Measurements from ENCODE around the gene RABGAP1. TPM values are rescaled to one million over a fixed set of nuclear protein-coding genes. Genes with fewer than 3 reads are reported as not detected.

Gene RABGAP1
- total RNA-seq, 2 experiments from 2014 or later: 16.8 to 46.6 TPM

DNA sequence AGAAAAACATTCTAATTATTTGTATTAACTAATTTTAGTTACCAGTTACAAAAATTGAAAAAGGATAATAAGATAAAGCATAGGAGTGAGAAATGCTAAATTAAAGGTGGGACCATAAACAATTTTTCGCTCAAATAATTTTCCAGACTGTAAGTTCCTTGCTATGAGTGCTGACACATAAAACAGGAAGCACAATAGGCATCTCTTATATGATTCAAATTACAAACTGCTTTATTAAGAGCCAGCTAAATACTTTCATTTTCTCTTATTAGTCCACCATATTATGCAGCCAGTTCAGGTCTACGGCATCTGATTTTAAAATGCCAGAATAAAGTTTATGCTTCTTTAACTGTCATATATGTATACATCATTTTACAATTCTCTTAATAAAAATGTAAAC, 40.0 kb upstream of the RABGAP1 start:
- POLR2A ChIA-PET: interaction anchor here (0.6 to 4.1 kb wide), 7 partner anchors 9 to 366 kb away, joined by 3 to 29 read pairs (median 3); partner anchors contain the start of gene ZBTB6
- BruUV-seq (replicated peaks): TSS peak; percentile 3
- TF ChIP-seq CTCF (conservative IDR thresholded peaks at IDR 0.05; ENCODE audit: low read length) (no peak), EZH2phosphoT487 (IDR thresholded peaks at IDR 0.05; ENCODE audit: borderline replicate concordance, low read depth, low read length) (no peak)
- H3K4me1 ChIP-seq (ENCODE audit: insufficient read depth, low read length, poor library complexity, severe bottlenecking): peaks cover 65% of the 10 kb centered on the region
- peak overlapping the region; percentile 62 for H3K27ac ChIP-seq (ENCODE audit: low read depth, low read length, poor library complexity, severe bottlenecking)
- peaks cover 16% of the 10 kb centered on the region; the same call in 1 of the 2 replicates for H4K20me1 ChIP-seq (ENCODE audit: insufficient read depth, low read length)
- no peaks in the 10 kb centered on the region for H3K9me3 ChIP-seq (ENCODE audit: low read length)
- intact Hi-C loops (cut with micrococcal nuclease; ENCODE audit: unreplicated experiment): loop anchor here (5.0 to 10.0 kb wide), 2 partner anchors 277 to 444 kb away; no protein-coding TSS in a partner anchor
- H2AFZ ChIP-seq (ENCODE audit: low read length): no peak overlapping the region
- peaks cover 90% of the 10 kb centered on the region for H3K79me2 ChIP-seq (ENCODE audit: insufficient read depth, low read depth, low read length)
- no peaks in the 10 kb centered on the region for H3K9me2 ChIP-seq (ENCODE audit: insufficient read depth, low read length)
- CTCF ChIA-PET (ENCODE audit: unreplicated experiment): no interaction called here
- DNase-seq (ENCODE audit: low spot score): peak; percentile 34
- H3K4me2 ChIP-seq (ENCODE audit: low read length): peak overlapping the region; percentile 92
- H3K4me3 ChIP-seq (ENCODE audit: low read depth, low read length, poor library complexity, severe bottlenecking): peak overlapping the region; percentile 67
- peaks cover 29% of the 10 kb centered on the region for H3K36me3 ChIP-seq (ENCODE audit: insufficient read depth, low read length)

- Histone ChIP-seq H3K9me3 (ENCODE audit: low read length) (no peaks in the 10 kb centered on the region), H3K27ac (ENCODE audit: low read depth, low read length, poor library complexity, severe bottlenecking) (peak overlapping the region; percentile 75), H3K4me1 (ENCODE audit: insufficient read depth, low read length, poor library complexity, severe bottlenecking) (peaks cover 41% of the 10 kb centered on the region), H3K36me3 (ENCODE audit: insufficient read depth, low read length) (peaks cover 20% of the 10 kb centered on the region; the same call in 1 of the 2 replicates), H2AFZ (ENCODE audit: low read length) (peak overlapping the region; percentile 30; the same call in 1 of the 2 replicates), H3K4me2 (ENCODE audit: low read length) (peak overlapping the region; percentile 92), H3K9me2 (ENCODE audit: insufficient read depth, low read length) (no peaks in the 10 kb centered on the region), H3K4me3 (ENCODE audit: low read depth, low read length, poor library complexity, severe bottlenecking) (peak overlapping the region; percentile 82), H3K79me2 (ENCODE audit: insufficient read depth, low read depth, low read length) (peaks cover 67% of the 10 kb centered on the region), H4K20me1 (ENCODE audit: insufficient read depth, low read length) (peaks cover 16% of the 10 kb centered on the region; the same call in 1 of the 2 replicates)
- intact Hi-C loops (cut with micrococcal nuclease; ENCODE audit: unreplicated experiment): loop anchor here (2.0 to 10.0 kb wide), 3 partner anchors 36 to 440 kb away; partner anchors contain the start of gene RABGAP1
- no TSS peak for BruUV-seq (replicated peaks)
- ChIA-PET CTCF (ENCODE audit: unreplicated experiment) (no interaction called here), POLR2A (interaction anchor here (0.8 to 4.5 kb wide), 10 partner anchors 9 to 436 kb away, joined by 3 to 30 read pairs (median 6); partner anchors contain the start of genes RABGAP1, ZBTB26 and ZBTB6)
- no peak for TF ChIP-seq EZH2phosphoT487 (IDR thresholded peaks at IDR 0.05; ENCODE audit: borderline replicate concordance, low read depth, low read length)
- TF ChIP-seq CTCF (conservative IDR thresholded peaks at IDR 0.05; ENCODE audit: low read length): no peak
- DNase-seq (ENCODE audit: low spot score): peak; percentile 70
These were observed 36.4 kb upstream of the RABGAP1 start for GRCh38 chr9:122904466-122904822.
